ENCODE results near the gene ARL15.
"Not testable (repeated sequence)": the region's sequence is repeated elsewhere in the genome, so short reads cannot be mapped to it uniquely, and the experiment has no call there.

Gene ARL15

GRCh38 chr5:54084696-54085095 is 225.7 kb downstream of the ARL15 start:
- DNase-seq, result no peak

GRCh38 chr5:54083851-54084250 is 226.5 kb downstream of the ARL15 start:
- DNase-seq, result peak; percentile 31

- no peak for DNase-seq
Observed at GRCh38 chr5:54083245-54083644, 227.1 kb downstream of the ARL15 start.

GRCh38 chr5:54081415-54081814 is 229.0 kb downstream of the ARL15 start:
- DNase-seq, result no peak

GRCh38 chr5:54080831-54081230 is 229.5 kb downstream of the ARL15 start:
- DNase-seq, result no peak

GRCh38 chr5:54073735-54074134 is 236.6 kb downstream of the ARL15 start:
- DNase-seq, result no peak

GRCh38 chr5:54073131-54073530 is 237.2 kb downstream of the ARL15 start:
- no peak for DNase-seq

GRCh38 chr5:54066433-54066832 is 243.9 kb downstream of the ARL15 start:
- no peak for DNase-seq

- peak; percentile 80 for DNase-seq
Observed at GRCh38 chr5:54063817-54064216, 246.6 kb downstream of the ARL15 start.

- peak; percentile 55 for DNase-seq
Observed at GRCh38 chr5:54062958-54063357, 247.4 kb downstream of the ARL15 start.

- not testable (repeated sequence) for DNase-seq
Observed at GRCh38 chr5:54060919-54061318, 249.5 kb downstream of the ARL15 start.

GRCh38 chr5:54049963-54050362 is 260.4 kb downstream of the ARL15 start:
- peak; percentile 58 for DNase-seq

- DNase-seq, result no peak
Observed at GRCh38 chr5:54049144-54049543, 261.2 kb downstream of the ARL15 start.

- DNase-seq, result no peak
Observed at GRCh38 chr5:54045077-54045792, 265.1 kb downstream of the ARL15 start.

GRCh38 chr5:54044276-54044675 is 266.1 kb downstream of the ARL15 start:
- DNase-seq, result not testable (repeated sequence)

GRCh38 chr5:54040804-54041203 is 269.6 kb downstream of the ARL15 start:
- no peak for DNase-seq

GRCh38 chr5:54040018-54040417 is 270.4 kb downstream of the ARL15 start:
- DNase-seq, result no peak

- no peak for DNase-seq
Observed at GRCh38 chr5:54037205-54037604, 273.2 kb downstream of the ARL15 start.

- DNase-seq, result no peak
Observed at GRCh38 chr5:54030981-54031380, 279.4 kb downstream of the ARL15 start.

- DNase-seq, result peak; percentile 8
Observed at GRCh38 chr5:54024466-54024865, 285.9 kb downstream of the ARL15 start.

- DNase-seq, result no peak
Observed at GRCh38 chr5:54022223-54022622, 288.1 kb downstream of the ARL15 start.

GRCh38 chr5:54021431-54022164 is 288.8 kb downstream of the ARL15 start:
- peak; percentile 35 for DNase-seq

- DNase-seq, result no peak
Observed at GRCh38 chr5:54018438-54018837, 291.9 kb downstream of the ARL15 start.

- no peak for DNase-seq
Observed at GRCh38 chr5:54017580-54017979, 292.8 kb downstream of the ARL15 start.

All from NCI-H226 (cell line).